Measurements from ENCODE around the gene LATS2. TPM values are rescaled to one million over a fixed set of nuclear protein-coding genes. Genes with fewer than 3 reads are reported as not detected.

Gene LATS2
- total and polyA plus RNA-seq, 9 donors, result 12.5 to 41.9 (median 22.8) TPM

- H3K36me3 ChIP-seq, result no peaks in the 10 kb centered on the region
- no peak overlapping the region for H3K27ac ChIP-seq
- H3K4me1 ChIP-seq (ENCODE audit: insufficient read depth), result peaks cover 3% of the 10 kb centered on the region
- no peak for DNase-seq
- 85 to 91% (median 86%) methylated on average over 13 of the region's 13 CpGs for WGBS, 3 donors
- intact Hi-C loops (cut with DNase I), result no loop called here
- no peak overlapping the region for H3K4me3 ChIP-seq
- H3K27me3 ChIP-seq, result no peaks in the 10 kb centered on the region
- no peaks in the 10 kb centered on the region for H3K9me3 ChIP-seq
- no peak for TF ChIP-seq POLR2A (IDR thresholded peaks at IDR 0.05)
- TF ChIP-seq CTCF (IDR thresholded peaks at IDR 0.05), result no peak
- no peak for TF ChIP-seq EP300 (IDR thresholded peaks at IDR 0.05)
Measured at GRCh38 chr13:20993661-20994440, 67.5 kb downstream of the LATS2 start.

- TF ChIP-seq CTCF (IDR thresholded peaks at IDR 0.05) (no peak), EP300 (IDR thresholded peaks at IDR 0.05) (no peak)
- Histone ChIP-seq H3K9me3 (no peaks in the 10 kb centered on the region), H3K27ac (no peak overlapping the region), H3K27me3 (no peaks in the 10 kb centered on the region), H3K4me1 (ENCODE audit: insufficient read depth) (peaks cover 3% of the 10 kb centered on the region), H3K36me3 (no peaks in the 10 kb centered on the region), H3K4me3 (no peak overlapping the region)
- 93% methylated on average over 4 of the region's 4 CpGs for WGBS, 3 donors
- intact Hi-C loops (cut with DNase I), result no loop called here
- no peak for DNase-seq
Measured at GRCh38 chr13:20993211-20993610, 68.2 kb downstream of the LATS2 start.

- H3K4me3 ChIP-seq, result no peak overlapping the region
- TF ChIP-seq POLR2A (IDR thresholded peaks at IDR 0.05), result no peak
- TF ChIP-seq CTCF (IDR thresholded peaks at IDR 0.05), result no peak
- TF ChIP-seq EP300 (IDR thresholded peaks at IDR 0.05), result no peak
- no peak for DNase-seq
- WGBS, 3 donors, result 88 to 95% (median 95%) methylated on average over 16 to 17 of the region's 17 CpGs
- intact Hi-C loops (cut with DNase I), result loop anchor here in 1 of 4 donors (1.0 kb wide), 1 partner anchor 186 kb away; no protein-coding TSS in a partner anchor
- H3K27ac ChIP-seq, result no peak overlapping the region
- no peaks in the 10 kb centered on the region for H3K36me3 ChIP-seq
- H3K4me1 ChIP-seq (ENCODE audit: insufficient read depth), result no peaks in the 10 kb centered on the region
- H3K9me3 ChIP-seq, result no peaks in the 10 kb centered on the region
- no peaks in the 10 kb centered on the region for H3K27me3 ChIP-seq
Measured at GRCh38 chr13:20991741-20992520, 69.5 kb downstream of the LATS2 start.

GRCh38 chr13:20990910-20991525 is 70.4 kb downstream of the LATS2 start:
- no peaks in the 10 kb centered on the region for H3K27me3 ChIP-seq
- no peaks in the 10 kb centered on the region for H3K9me3 ChIP-seq
- no peaks in the 10 kb centered on the region for H3K4me1 ChIP-seq (ENCODE audit: insufficient read depth)
- DNase-seq, result no peak
- no peak for TF ChIP-seq EP300 (IDR thresholded peaks at IDR 0.05)
- TF ChIP-seq POLR2A (IDR thresholded peaks at IDR 0.05), result no peak
- TF ChIP-seq CTCF (IDR thresholded peaks at IDR 0.05), result no peak
- H3K27ac ChIP-seq, result no peak overlapping the region
- H3K36me3 ChIP-seq, result no peaks in the 10 kb centered on the region
- no peak overlapping the region for H3K4me3 ChIP-seq
- intact Hi-C loops (cut with DNase I), result loop anchor here in 1 of 4 donors (1.0 kb wide), 1 partner anchor 187 kb away; no protein-coding TSS in a partner anchor
- WGBS, 3 donors, result 92 to 95% (median 94%) methylated on average over 12 to 14 of the region's 14 CpGs

All from ovary (tissue), 9 donors.